GM19463 (cell line): ENCODE data around the gene MTHFSD.

ENCODE experiments used
- ATAC-seq: cut with Tn5 transposase; IDR thresholded peaks from one replicate; pipeline ENCODE4 v1.9.1; 2021; ENCODE audit warnings: mild to moderate bottlenecking, moderate library complexity; ENCODE audit not compliant: unreplicated experiment

MTHFSD gene

GRCh38 chr16:86584071-86584685 lies 29.1 kb upstream of the MTHFSD start:
- ATAC-seq, result no peak

GRCh38 chr16:86581458-86581857 lies 26.4 kb upstream of the MTHFSD start:
- ATAC-seq, result no peak

- no peak for ATAC-seq
These were observed 25.7 kb upstream of the MTHFSD start for GRCh38 chr16:86580791-86581170.

DNA sequence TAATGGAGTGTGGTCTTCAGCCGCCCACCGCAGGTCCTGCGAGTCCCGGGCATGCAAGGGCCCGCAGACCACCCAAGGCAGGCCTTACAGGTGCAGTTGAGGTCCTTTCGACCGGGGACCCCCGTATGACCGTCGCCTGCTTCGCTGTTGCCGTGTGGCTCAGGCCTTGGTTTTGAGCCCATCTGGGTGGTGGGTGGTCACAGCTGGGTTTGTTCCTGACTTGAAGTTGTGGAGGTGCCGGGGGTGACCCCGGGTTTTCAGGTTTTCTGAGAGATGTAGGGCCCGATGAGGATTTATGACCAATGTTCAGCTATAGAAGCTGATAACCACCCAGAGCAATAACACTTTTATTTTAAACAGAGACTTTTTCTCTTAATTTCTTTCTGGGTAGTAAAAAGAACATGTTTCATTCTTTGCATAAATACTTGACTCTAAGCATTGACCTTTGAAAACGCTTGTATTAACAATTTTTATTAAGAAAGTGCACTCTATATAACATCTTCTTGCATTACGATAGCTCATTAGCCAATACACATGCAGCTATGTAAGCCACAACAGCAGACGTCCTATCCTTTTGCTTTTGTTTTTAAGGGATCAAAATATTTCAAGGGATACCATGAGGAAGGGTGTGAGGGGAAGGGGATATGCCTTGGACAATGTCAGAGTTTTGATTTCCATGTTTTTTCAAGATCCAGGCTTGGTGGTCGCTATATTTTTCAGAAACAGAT lies 25.2 kb upstream of the MTHFSD start:
- ATAC-seq, result no peak

DNA sequence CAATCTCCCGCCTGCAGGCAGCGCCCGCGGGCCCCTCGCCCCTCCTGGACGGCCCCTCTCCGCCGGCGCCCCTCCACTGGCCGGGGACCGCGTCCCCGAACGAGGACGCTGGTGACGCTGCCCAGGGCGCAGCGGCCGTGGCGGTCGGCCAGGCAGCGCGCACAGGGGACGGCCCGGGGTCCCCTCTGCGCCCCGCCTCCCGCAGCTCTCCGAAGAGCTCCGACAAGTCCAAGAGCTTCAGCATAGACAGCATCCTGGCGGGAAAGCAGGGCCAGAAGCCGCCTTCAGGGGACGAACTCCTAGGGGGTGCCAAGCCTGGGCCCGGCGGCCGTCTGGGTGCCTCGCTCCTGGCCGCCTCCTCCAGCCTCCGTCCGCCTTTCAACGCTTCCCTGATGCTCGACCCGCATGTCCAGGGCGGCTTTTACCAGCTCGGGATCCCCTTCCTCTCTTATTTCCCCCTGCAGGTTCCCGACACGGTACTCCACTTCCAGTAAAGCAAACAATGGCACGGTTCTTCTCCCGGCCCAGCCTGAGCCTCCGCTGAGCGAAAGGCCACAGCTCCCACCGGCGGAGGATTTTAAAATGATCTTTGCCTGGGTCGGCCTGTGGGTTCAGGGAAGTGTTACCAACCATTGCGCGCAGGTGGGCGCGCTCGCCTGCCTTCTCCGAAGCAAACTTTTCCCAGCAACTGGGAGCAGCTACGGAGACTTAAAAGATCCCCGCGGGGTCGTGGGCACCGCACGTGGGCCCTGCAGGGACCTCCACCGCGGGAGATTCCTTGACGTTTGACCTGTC lies 24.4 kb upstream of the MTHFSD start:
- no peak for ATAC-seq

- no peak for ATAC-seq
These were observed 23.7 kb upstream of the MTHFSD start for GRCh38 chr16:86578611-86579267.

GRCh38 chr16:86578061-86578599 lies 23.1 kb upstream of the MTHFSD start, which contains the start of gene FOXL1:
FOXL1 (plus strand) TSS chr16:86578549; CDS start chr16:86578724, 175 bp downstream.
- no peak for ATAC-seq

GRCh38 chr16:86577314-86577971 lies 22.4 kb upstream of the MTHFSD start:
- ATAC-seq, result no peak

DNA sequence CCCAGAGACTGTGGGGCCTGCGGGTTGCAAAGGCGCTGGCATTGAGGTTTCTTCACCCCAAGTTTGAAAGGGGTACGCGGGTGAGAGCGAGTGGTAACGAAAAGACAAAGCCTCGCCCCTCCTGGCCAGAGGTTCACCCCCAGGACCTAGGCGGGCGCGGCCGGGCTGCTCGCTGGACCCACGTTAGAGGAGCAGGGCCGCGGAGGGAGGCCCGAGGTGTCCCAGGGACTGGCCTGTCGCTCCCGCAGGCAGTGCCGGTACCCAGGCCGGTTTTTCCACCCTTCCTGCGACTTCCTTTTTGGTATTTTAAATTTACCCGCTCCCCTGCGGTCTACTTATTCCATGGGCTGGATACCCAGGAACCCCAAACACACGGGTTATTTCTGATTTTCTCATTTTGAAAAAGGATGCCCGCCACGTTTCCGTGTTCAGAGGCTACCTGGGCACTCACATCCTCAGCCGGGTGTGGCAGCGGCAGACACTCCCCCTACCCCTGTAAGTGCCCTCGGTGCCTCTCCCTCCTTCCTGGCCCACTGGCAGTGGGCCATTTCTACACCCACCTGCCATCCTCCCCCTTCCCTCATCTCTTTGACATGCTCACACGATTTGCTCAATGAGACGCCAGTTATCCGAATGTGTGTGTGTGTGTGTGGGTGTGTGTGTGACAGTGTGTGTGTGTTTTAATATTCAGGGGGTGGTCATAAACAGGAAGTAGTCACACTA lies 21.7 kb upstream of the MTHFSD start:
- ATAC-seq, result no peak

- ATAC-seq, result peak; percentile 53
These were observed 20.9 kb upstream of the MTHFSD start for GRCh38 chr16:86575754-86576557.

DNA sequence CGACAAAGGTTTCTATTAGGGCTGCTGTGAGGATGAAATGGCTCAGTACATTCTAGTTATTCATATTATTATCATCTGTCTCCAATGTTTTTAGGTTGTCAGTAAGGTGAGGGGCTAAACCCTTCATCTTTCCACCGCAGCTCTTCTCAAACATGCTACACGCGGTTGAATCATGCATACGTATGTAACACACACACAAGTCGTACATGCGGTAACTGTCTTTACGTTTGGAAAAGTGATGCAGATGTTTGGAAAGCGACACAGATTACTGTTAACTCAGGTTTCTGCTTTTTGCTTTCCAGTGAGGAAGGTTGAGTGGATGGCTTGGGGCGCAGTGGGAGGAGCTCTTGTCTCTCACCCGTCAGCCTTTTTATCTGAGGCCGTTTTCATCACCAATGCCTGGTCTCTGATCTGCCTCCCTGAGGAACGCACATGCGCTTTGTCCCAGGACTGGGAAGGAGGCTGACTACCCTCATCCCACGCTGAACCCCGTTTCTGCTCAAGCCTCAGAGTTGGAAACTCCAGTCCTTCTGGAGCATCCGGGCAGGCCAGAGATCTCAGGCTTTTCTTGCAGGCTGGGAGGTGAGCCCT lies 20.2 kb upstream of the MTHFSD start:
- ATAC-seq, result no peak

- ATAC-seq, result no peak
These were observed 19.6 kb upstream of the MTHFSD start for GRCh38 chr16:86574646-86575045.

- ATAC-seq, result no peak
These were observed 18.8 kb upstream of the MTHFSD start for GRCh38 chr16:86573646-86574508.

DNA sequence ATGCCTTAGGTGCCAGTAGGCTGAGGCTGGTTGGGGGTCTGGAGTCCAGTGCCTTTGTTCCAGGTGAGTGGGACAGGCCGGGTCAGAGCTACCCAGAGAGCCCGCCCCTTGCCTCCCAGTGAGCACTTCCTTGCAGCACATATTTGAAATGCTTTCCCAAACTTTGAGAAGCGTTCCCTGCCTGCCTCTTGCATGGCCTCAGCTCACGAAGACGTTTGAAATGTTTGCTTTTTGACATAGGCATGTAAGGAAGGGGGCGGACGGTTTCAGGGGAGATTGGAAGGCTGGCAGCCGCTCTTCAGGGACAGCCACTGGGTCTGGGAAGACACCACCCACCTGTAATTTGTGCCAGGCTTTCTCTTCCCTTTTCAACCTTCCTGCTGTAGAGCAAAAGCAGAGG lies 18.2 kb upstream of the MTHFSD start:
- no peak for ATAC-seq

GRCh38 chr16:86572606-86573005 lies 17.6 kb upstream of the MTHFSD start:
- ATAC-seq, result no peak

DNA sequence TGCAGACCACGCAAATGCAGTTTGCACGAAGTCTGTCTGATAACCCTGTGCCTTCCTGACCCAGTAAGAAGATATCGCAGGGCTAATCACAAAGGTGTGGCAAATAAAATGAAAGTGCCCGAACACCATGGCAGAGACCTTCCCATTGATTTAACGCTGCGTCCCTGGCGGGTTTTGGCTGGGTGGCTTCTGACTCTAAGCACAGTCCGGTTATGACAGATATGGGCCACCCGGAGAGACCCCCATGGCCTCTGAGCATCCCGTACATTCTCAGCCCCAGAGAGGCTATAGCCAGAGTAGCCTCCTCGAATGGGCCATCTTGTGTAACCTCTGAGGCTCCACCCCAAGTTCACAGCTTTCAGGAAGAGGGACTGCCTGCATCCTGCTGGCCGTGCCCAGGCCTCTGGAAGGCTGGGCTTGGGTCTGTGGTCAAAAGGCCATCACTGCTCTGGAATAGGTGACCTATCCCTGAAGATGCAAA lies 17.0 kb upstream of the MTHFSD start:
- ATAC-seq, result no peak

- no peak for ATAC-seq
These were observed 16.5 kb upstream of the MTHFSD start for GRCh38 chr16:86571530-86571915.
